ENCODE measurements around the gene CACNA2D2. TPM values are rescaled to one million over a fixed set of nuclear protein-coding genes. Genes with fewer than 3 reads are reported as not detected.

The CACNA2D2 gene
- total and polyA plus RNA-seq, 3 donors from 2014 or later, result 15.9 to 19.3 (median 16.1) TPM

- TF ChIP-seq POLR2A (IDR thresholded peaks at IDR 0.05) (no peak), CTCF (IDR thresholded peaks at IDR 0.05) (no peak)
- Histone ChIP-seq H3K4me3 (no peak overlapping the region), H3K4me1 (no peaks in the 10 kb centered on the region), H3K27ac (no peak overlapping the region), H3K9me3 (no peaks in the 10 kb centered on the region), H3K36me3 (ENCODE audit: low read depth, missing control alignments) (no peaks in the 10 kb centered on the region), H3K27me3 (no peaks in the 10 kb centered on the region)
- intact Hi-C loops (cut with DNase I; ENCODE audit: low total_unique reads), result loop anchor here (5.0 to 10.0 kb wide), 2 partner anchors 102 to 175 kb away; no protein-coding TSS in a partner anchor
- DNase-seq, result no peak
- 67 to 76% methylated on average over 11 to 18 of the region's 18 CpGs for WGBS, 2 donors
Observed at GRCh38 chr3:50539356-50540286, 36.2 kb upstream of the CACNA2D2 start.

GRCh38 chr3:50537421-50538129 lies 34.1 kb upstream of the CACNA2D2 start:
- Histone ChIP-seq H3K27ac (no peak overlapping the region), H3K9me3 (no peaks in the 10 kb centered on the region), H3K36me3 (ENCODE audit: low read depth, missing control alignments) (no peaks in the 10 kb centered on the region), H3K4me3 (no peak overlapping the region), H3K27me3 (no peaks in the 10 kb centered on the region), H3K4me1 (no peaks in the 10 kb centered on the region)
- intact Hi-C loops (cut with DNase I; ENCODE audit: low total_unique reads), result no loop called here
- no peak for TF ChIP-seq POLR2A (IDR thresholded peaks at IDR 0.05)
- no peak for TF ChIP-seq CTCF (IDR thresholded peaks at IDR 0.05)
- 74 to 83% methylated on average over 4 of the region's 4 CpGs for WGBS, 2 donors
- DNase-seq, result no peak

- no peak for DNase-seq
- Histone ChIP-seq H3K9me3 (no peaks in the 10 kb centered on the region), H3K4me1 (no peaks in the 10 kb centered on the region), H3K4me3 (no peak overlapping the region), H3K27ac (no peak overlapping the region), H3K27me3 (no peaks in the 10 kb centered on the region), H3K36me3 (ENCODE audit: low read depth, missing control alignments) (no peaks in the 10 kb centered on the region)
- TF ChIP-seq POLR2A (IDR thresholded peaks at IDR 0.05), result no peak
- no peak for TF ChIP-seq CTCF (IDR thresholded peaks at IDR 0.05)
- 73 to 81% methylated on average over 5 of the region's 5 CpGs for WGBS, 2 donors
- intact Hi-C loops (cut with DNase I; ENCODE audit: low total_unique reads), result no loop called here
Observed at GRCh38 chr3:50536471-50537180, 33.2 kb upstream of the CACNA2D2 start.

GRCh38 chr3:50534681-50535330 lies 31.4 kb upstream of the CACNA2D2 start:
- Histone ChIP-seq H3K4me1 (no peaks in the 10 kb centered on the region), H3K9me3 (no peaks in the 10 kb centered on the region), H3K36me3 (ENCODE audit: low read depth, missing control alignments) (no peaks in the 10 kb centered on the region), H3K27me3 (no peaks in the 10 kb centered on the region), H3K4me3 (no peak overlapping the region), H3K27ac (no peak overlapping the region)
- intact Hi-C loops (cut with DNase I; ENCODE audit: low total_unique reads), result no loop called here
- TF ChIP-seq CTCF (IDR thresholded peaks at IDR 0.05) (no peak), POLR2A (IDR thresholded peaks at IDR 0.05) (no peak)
- DNase-seq, result no peak
- 83 to 88% methylated on average over 9 of the region's 9 CpGs for WGBS, 2 donors
